Measurements from ENCODE around the gene KSR1. TPM values are rescaled to one million over a fixed set of nuclear protein-coding genes. Genes with fewer than 3 reads are reported as not detected.

KSR1 gene
- total RNA-seq, 2 donors from 2014 or later = 11.5 to 23.7 TPM

DNA sequence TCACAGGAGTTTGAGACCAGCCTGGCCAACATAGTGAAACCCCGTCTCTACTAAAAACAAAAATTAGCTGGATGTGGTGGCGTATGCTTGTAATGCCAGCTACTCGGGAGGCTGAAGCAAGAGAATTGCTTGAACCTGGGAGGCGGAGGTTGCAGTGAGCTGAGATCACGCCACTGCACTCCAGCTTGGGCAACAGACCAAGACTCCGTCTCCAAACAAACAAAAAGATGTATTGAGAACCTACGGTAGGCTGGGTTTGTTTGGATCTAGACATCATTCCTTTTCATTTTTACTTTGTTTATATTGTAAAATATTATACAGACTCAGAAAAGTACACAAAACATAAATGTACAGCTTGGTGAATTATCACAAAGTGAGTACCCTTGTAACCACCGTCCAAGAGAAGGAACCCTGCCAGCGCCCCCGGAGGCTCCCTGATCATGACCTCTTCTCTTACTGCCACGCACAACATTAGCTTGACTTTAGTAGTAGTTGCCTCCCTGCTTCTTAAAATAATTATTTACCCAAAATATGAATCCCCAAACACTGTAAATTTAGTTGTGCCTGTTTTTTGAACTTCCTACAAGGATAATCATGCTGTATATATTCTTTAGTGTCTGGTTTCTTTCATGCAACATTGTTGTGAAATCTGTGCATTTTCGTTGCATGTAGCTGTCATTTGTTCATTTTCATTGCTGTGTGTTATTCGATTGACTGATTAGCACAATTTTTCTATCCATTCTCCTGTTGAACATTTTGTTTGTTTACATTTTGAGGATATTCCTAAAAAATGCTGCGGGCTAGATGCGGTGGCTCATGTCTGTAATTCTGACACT lies 56.5 kb downstream of the KSR1 start:
- H3K4me3 ChIP-seq = no peak overlapping the region
- no peaks in the 10 kb centered on the region for H3K9me3 ChIP-seq
- no peaks in the 10 kb centered on the region for H3K4me1 ChIP-seq (replicated peaks)
- no peaks in the 10 kb centered on the region for H3K36me3 ChIP-seq
- H3K27ac ChIP-seq = no peak overlapping the region
- no peak for TF ChIP-seq POLR2A (IDR thresholded peaks at IDR 0.05)
- TF ChIP-seq, protein P1, sequence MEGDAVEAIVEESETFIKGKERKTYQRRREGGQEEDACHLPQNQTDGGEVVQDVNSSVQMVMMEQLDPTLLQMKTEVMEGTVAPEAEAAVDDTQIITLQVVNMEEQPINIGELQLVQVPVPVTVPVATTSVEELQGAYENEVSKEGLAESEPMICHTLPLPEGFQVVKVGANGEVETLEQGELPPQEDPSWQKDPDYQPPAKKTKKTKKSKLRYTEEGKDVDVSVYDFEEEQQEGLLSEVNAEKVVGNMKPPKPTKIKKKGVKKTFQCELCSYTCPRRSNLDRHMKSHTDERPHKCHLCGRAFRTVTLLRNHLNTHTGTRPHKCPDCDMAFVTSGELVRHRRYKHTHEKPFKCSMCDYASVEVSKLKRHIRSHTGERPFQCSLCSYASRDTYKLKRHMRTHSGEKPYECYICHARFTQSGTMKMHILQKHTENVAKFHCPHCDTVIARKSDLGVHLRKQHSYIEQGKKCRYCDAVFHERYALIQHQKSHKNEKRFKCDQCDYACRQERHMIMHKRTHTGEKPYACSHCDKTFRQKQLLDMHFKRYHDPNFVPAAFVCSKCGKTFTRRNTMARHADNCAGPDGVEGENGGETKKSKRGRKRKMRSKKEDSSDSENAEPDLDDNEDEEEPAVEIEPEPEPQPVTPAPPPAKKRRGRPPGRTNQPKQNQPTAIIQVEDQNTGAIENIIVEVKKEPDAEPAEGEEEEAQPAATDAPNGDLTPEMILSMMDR (IDR thresholded peaks at IDR 0.05) = no peak
- no peak for TF ChIP-seq POLR2AphosphoS5 (IDR thresholded peaks at IDR 0.05)
- 79% methylated on average over 15 of the region's 15 CpGs for WGBS
- intact Hi-C loops (cut with DNase I) = no loop called here
- no peak for DNase-seq (ENCODE audit: low spot score)
- H3K27me3 ChIP-seq (replicated peaks; ENCODE audit: insufficient read depth) = no peaks in the 10 kb centered on the region

DNA sequence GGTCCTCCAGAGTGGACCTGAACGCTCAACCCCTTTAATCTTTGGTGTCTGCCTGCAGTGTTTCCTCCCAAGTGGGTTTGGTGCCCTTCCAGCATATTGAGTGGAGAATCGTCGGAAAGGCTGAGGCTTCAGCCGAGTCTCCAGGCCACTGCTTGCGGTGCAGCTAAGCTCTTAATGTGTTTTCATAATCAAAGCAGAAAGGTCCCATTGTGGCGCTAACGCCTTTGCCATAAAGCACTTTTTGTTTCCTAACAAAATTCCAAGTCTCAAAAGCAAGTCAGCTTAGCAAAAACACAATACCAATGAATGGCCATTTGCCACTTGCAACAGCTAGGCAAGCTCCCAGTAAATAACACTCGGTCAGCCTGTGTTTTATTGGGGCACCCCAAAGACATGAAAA lies 57.6 kb downstream of the KSR1 start:
- 74% methylated on average over 8 of the region's 8 CpGs for WGBS
- Histone ChIP-seq H3K4me3 (no peak overlapping the region), H3K27me3 (replicated peaks; ENCODE audit: insufficient read depth) (no peaks in the 10 kb centered on the region), H3K27ac (no peak overlapping the region), H3K9me3 (no peaks in the 10 kb centered on the region), H3K36me3 (no peaks in the 10 kb centered on the region), H3K4me1 (replicated peaks) (no peaks in the 10 kb centered on the region)
- no peak for DNase-seq (ENCODE audit: low spot score)
- intact Hi-C loops (cut with DNase I) = no loop called here
- TF ChIP-seq POLR2A (IDR thresholded peaks at IDR 0.05) (no peak), POLR2AphosphoS5 (IDR thresholded peaks at IDR 0.05) (no peak)
- TF ChIP-seq, protein P1 (IDR thresholded peaks at IDR 0.05) = no peak

DNA sequence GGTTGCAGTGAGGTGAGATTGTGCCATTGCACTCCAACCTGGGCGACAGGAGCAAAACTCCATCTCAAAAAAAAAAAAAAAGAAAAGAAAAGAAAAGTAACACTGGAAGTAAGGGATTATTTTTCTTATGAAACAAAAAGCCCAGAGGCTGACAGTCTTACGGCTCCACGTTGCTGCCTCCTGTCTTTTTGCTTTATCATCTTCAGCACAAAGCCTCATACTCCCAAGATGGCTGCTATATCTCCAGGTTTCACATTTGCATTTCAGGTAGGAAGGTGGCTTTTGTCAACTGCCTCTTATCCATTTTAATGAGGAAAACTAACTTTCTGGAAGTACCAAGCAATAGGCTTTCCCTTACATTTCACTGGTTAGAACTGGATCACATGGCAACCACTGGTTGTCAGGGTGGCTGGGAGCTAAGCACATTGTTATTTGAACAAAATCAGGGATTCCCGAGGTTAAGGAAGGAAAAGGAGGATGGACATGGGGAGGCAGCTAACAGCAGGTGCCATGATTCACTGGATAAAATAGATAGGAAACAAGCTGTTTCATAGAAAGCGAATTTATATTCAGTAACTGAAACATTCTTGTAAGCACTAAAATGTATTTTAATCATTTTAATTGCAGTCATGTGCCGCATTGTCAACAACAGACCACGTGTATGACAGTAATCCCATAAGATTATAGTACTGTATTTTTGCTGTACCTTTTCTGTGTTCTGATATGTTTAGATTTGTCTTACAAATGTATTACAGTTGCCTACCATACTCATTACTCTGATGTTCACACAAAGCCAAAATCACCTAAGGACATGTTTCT lies 58.6 kb downstream of the KSR1 start:
- Histone ChIP-seq H3K9me3 (no peaks in the 10 kb centered on the region), H3K4me3 (no peak overlapping the region), H3K4me1 (replicated peaks) (no peaks in the 10 kb centered on the region), H3K27ac (no peak overlapping the region), H3K36me3 (no peaks in the 10 kb centered on the region), H3K27me3 (replicated peaks; ENCODE audit: insufficient read depth) (no peaks in the 10 kb centered on the region)
- no peak for DNase-seq (ENCODE audit: low spot score)
- intact Hi-C loops (cut with DNase I) = no loop called here
- TF ChIP-seq POLR2A (IDR thresholded peaks at IDR 0.05) (no peak), POLR2AphosphoS5 (IDR thresholded peaks at IDR 0.05) (no peak)
- TF ChIP-seq, protein P1 (IDR thresholded peaks at IDR 0.05) = no peak
- WGBS = 84% methylated on average over 7 of the region's 7 CpGs

GRCh38 chr17:27518048-27518447 lies 61.8 kb downstream of the KSR1 start:
- H3K9me3 ChIP-seq = no peaks in the 10 kb centered on the region
- H3K4me3 ChIP-seq = no peak overlapping the region
- intact Hi-C loops (cut with DNase I) = no loop called here
- H3K27me3 ChIP-seq (replicated peaks; ENCODE audit: insufficient read depth) = no peaks in the 10 kb centered on the region
- 100% methylated on average over 3 of the region's 3 CpGs for WGBS
- TF ChIP-seq POLR2AphosphoS5 (IDR thresholded peaks at IDR 0.05) (no peak), POLR2A (IDR thresholded peaks at IDR 0.05) (no peak)
- TF ChIP-seq, protein P1 (IDR thresholded peaks at IDR 0.05) = no peak
- no peaks in the 10 kb centered on the region for H3K4me1 ChIP-seq (replicated peaks)
- H3K27ac ChIP-seq = no peak overlapping the region
- H3K36me3 ChIP-seq = no peaks in the 10 kb centered on the region
- DNase-seq (ENCODE audit: low spot score) = no peak
